Upper lobe of left lung (tissue), 4 donors: Measurements from ENCODE around the gene TMPRSS6.

ENCODE experiments used
- EP300 ChIP-seq, 4 donors: sonication (generic); formaldehyde crosslinking; IDR thresholded peaks; one replicate each; pipeline ENCODE4 v1.5.1; 2017; ENCODE audit warnings: antibody characterized with exemption in 4 of 4, control low read depth in 2 of 4
- TF ChIP-seq, protein P1 (sequence below), 6 experiments: fragments of 450-650 bp in 4 of 6; fragments of 200-600 bp in 2 of 6; sonication (generic) in 2 of 6; IDR thresholded peaks; one replicate each; pipeline ENCODE4 v1.5.1; 2016 to 2019; ENCODE audit warnings: antibody characterized with exemption in 6 of 6

DNA sequence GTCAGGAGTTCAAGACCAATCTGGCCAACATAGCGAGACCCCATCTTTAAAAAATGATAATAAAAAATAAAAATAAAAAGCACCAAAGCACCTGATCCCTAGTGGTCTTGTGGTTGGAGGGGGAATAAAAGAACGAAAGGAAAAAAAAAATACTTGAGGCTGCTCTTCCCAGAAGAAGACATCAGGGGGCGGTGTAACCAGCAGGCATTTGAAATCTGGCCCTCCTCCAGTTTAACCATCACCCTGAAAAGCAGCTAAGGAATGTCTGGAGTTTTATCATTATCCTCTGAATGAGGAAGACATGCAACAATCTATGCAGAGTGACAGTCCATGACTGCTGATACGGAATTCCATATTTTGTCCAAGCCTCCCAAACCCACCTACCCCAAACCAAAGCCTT lies 63.6 kb downstream of the TMPRSS6 start:
- no peak for TF ChIP-seq EP300 (IDR thresholded peaks at IDR 0.05)
- TF ChIP-seq, protein P1, sequence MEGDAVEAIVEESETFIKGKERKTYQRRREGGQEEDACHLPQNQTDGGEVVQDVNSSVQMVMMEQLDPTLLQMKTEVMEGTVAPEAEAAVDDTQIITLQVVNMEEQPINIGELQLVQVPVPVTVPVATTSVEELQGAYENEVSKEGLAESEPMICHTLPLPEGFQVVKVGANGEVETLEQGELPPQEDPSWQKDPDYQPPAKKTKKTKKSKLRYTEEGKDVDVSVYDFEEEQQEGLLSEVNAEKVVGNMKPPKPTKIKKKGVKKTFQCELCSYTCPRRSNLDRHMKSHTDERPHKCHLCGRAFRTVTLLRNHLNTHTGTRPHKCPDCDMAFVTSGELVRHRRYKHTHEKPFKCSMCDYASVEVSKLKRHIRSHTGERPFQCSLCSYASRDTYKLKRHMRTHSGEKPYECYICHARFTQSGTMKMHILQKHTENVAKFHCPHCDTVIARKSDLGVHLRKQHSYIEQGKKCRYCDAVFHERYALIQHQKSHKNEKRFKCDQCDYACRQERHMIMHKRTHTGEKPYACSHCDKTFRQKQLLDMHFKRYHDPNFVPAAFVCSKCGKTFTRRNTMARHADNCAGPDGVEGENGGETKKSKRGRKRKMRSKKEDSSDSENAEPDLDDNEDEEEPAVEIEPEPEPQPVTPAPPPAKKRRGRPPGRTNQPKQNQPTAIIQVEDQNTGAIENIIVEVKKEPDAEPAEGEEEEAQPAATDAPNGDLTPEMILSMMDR (IDR thresholded peaks at IDR 0.05) = peak in 3 of 6 experiments; percentile 13 to 24 (median 14)
